NOMO-1 (cell line): ENCODE results near the gene SLC35C1.

ENCODE experiments used
- DNase-seq, 2 experiments: peaks; one replicate each; lab custom pipeline; 2025; ENCODE audit not compliant: unreplicated experiment in 2 of 2; lab: John Stamatoyannopoulos, UW

SLC35C1 gene

DNA sequence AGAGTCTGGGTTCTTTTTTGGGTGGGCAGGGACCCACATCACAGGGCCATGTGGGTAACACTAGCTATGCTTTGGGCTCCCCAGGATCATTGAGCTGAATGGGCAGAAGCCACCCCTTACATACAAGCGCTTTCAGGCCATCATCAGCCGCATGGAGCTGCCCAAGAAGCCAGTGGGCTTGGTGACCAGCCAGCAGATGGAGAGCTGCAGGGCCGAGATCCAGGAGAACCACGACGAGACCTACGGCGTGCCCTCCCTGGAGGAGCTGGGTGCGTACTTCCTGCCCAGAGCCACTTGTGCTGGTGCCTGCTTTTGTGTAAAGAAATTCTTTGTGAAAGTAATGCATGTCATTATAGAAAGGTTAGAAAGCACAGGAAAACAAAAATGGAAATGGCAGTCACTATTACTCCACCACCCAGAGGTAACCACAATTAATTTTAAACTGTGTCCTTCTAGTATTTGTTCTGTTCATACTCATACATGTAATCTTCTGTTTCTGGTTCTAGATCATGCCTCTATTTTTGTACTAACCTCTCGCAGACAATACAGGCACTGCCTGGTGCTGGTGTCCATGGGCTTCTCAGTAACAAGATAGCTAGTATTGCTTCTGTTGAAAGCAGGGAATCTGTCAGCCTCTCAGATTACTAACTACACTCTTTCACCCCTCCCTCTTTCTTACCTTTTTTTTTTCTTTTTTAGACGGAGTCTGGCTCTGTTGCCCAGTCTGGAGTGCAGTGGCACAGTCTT, 56.0 kb downstream of the SLC35C1 start:
- no peak for DNase-seq
